OCI-LY7 (cell line): ENCODE measurements around the gene LPP. TPM values are rescaled to one million over a fixed set of nuclear protein-coding genes. Genes with fewer than 3 reads are reported as not detected.
A peak's percentile ranks its signal among the peaks of the same experiment; 100 is the strongest.

Experiments
- BruUV-seq: library from RNA; stranded (reverse); fragments of 400-500 nt; replicated peaks from 2 replicates; lab custom pipeline; 2021; lab: Mats Ljungman, UMichigan
- CTCF ChIA-PET: fragments of 300-600 bp; sonication (Branson Sonifier 250); formaldehyde crosslinking; loops from one replicate; lab custom pipeline; 2022; ENCODE audit warnings: antibody characterized with exemption; ENCODE audit not compliant: unreplicated experiment; lab: Charles Lee
- POLR2A ChIA-PET: fragments of 300-600 bp; sonication (Branson Sonifier 250); formaldehyde crosslinking; loops from one replicate; lab custom pipeline; 2022; ENCODE audit warnings: antibody characterized with exemption; lab: Charles Lee
- DNase-seq: peaks from one replicate; pipeline ENCODE4 v3.0.0-alpha.2; 2015; ENCODE audit warnings: low spot score
- H2AFZ ChIP-seq: fragments of 200-600 bp; sonication (generic), shearing (Covaris generic); 2 replicates; pipeline ENCODE4 v1.6.1; 2014; ENCODE audit warnings: mild to moderate bottlenecking, antibody characterized with exemption, low read length, moderate library complexity
- H3K27ac ChIP-seq: fragments of 200-600 bp; sonication (generic); 2 replicates; pipeline ENCODE4 v1.5.1; 2014; ENCODE audit warnings: mixed run types, low read depth, mild to moderate bottlenecking, moderate library complexity, low read length, inconsistent platforms; ENCODE audit not compliant: poor library complexity, severe bottlenecking
- H3K36me3 ChIP-seq: fragments of 200-600 bp; sonication (generic); 2 replicates; pipeline ENCODE4 v1.6.1; 2014; ENCODE audit warnings: mild to moderate bottlenecking, antibody characterized with exemption, low read length, moderate library complexity, mixed read lengths; ENCODE audit not compliant: insufficient read depth
- H3K4me1 ChIP-seq: fragments of 200-600 bp; sonication (generic); 2 replicates; pipeline ENCODE4 v1.5.1; 2014; ENCODE audit warnings: mild to moderate bottlenecking, low read length; ENCODE audit not compliant: insufficient read depth, poor library complexity, severe bottlenecking
- H3K4me2 ChIP-seq: fragments of 200-600 bp; sonication (generic); 2 replicates; pipeline ENCODE4 v1.6.1; 2014; ENCODE audit warnings: mild to moderate bottlenecking, low read length
- H3K4me3 ChIP-seq: fragments of 200-600 bp; sonication (generic); 2 replicates; pipeline ENCODE4 v1.5.1; 2014; ENCODE audit warnings: mild to moderate bottlenecking, low read depth, low read length; ENCODE audit not compliant: poor library complexity, severe bottlenecking
- H3K79me2 ChIP-seq: fragments of 200-600 bp; sonication (generic); 2 replicates; pipeline ENCODE4 v1.6.1; 2016; ENCODE audit warnings: low read depth, mild to moderate bottlenecking, low read length, moderate library complexity, mixed read lengths; ENCODE audit not compliant: insufficient read depth
- H3K9me2 ChIP-seq: fragments of 200-600 bp; sonication (generic); 2 replicates; pipeline ENCODE4 v1.6.1; 2016; ENCODE audit warnings: mild to moderate bottlenecking, low read length, mixed read lengths; ENCODE audit not compliant: insufficient read depth
- H3K9me3 ChIP-seq: fragments of 200-600 bp; sonication (generic); 2 replicates; pipeline ENCODE4 v1.6.1; 2014; ENCODE audit warnings: mild to moderate bottlenecking, mixed run types, low read length, mixed read lengths
- H4K20me1 ChIP-seq: fragments of 200-600 bp; sonication (generic); 2 replicates; pipeline ENCODE4 v1.6.1; 2014; ENCODE audit warnings: mild to moderate bottlenecking, antibody characterized with exemption, low read length, moderate library complexity, mixed read lengths; ENCODE audit not compliant: insufficient read depth
- CTCF ChIP-seq: fragments of 200-600 bp; sonication (generic); conservative IDR thresholded peaks from 2 replicates; pipeline ENCODE4 v1.5.1; 2014; ENCODE audit warnings: mild to moderate bottlenecking, antibody characterized with exemption, low read length, moderate library complexity, mixed read lengths
- EZH2phosphoT487 ChIP-seq: fragments of 200-600 bp; sonication (generic); IDR thresholded peaks from 2 replicates; pipeline ENCODE4 v1.6.1; 2018; ENCODE audit warnings: low read depth, borderline replicate concordance, mild to moderate bottlenecking, mixed run types, antibody characterized with exemption, low read length, moderate library complexity, mixed read lengths
- intact Hi-C: fragments of 100-400 bp; cut with micrococcal nuclease; formaldehyde crosslinking; loops from one replicate; pipeline ENCODE4 v1.10.0; 2022; ENCODE audit not compliant: unreplicated experiment
- total RNA-seq, 2 experiments: library from RNA; depleted of rRNA in 1 of 2; stranded (reverse); fragments of >200 nt in 1 of 2; shearing (Covaris generic) in 1 of 2; gene quantifications; 2 replicates each; pipeline ENCODE4 v1.2.3, GENCODE V29; 2014 to 2022

LPP gene
- total RNA-seq, 2 experiments from 2014 or later = 10.9 to 119 TPM

- peak; percentile 14 for DNase-seq
- POLR2A ChIA-PET = interaction anchor here (0.6 to 1.8 kb wide), 7 partner anchors 10 to 1769 kb away, joined by 3 to 8 read pairs (median 3); no protein-coding TSS in a partner anchor
Measured at GRCh38 chr3:188584162-188584529, 430.2 kb downstream of the LPP start.

GRCh38 chr3:188584958-188585689 is 431.2 kb downstream of the LPP start:
- Histone ChIP-seq H3K4me3 (peak overlapping the region; percentile 9), H3K27ac (no peak overlapping the region), H3K9me2 (no peaks in the 10 kb centered on the region), H2AFZ (peak overlapping the region; percentile 25; the same call in 1 of the 2 replicates), H3K4me2 (peak overlapping the region; percentile 41), H4K20me1 (no peaks in the 10 kb centered on the region), H3K36me3 (no peaks in the 10 kb centered on the region), H3K79me2 (no peaks in the 10 kb centered on the region), H3K9me3 (no peaks in the 10 kb centered on the region), H3K4me1 (peaks cover 77% of the 10 kb centered on the region)
- POLR2A ChIA-PET = interaction anchor here (0.8 to 1.8 kb wide), 3 partner anchors 11 to 30 kb away, joined by 4 to 8 read pairs (median 5); no protein-coding TSS in a partner anchor
- no peak for TF ChIP-seq EZH2phosphoT487
- TF ChIP-seq CTCF = peak; percentile 79
- peak; percentile 50 for DNase-seq
- no TSS peak for BruUV-seq
- CTCF ChIA-PET = no interaction called here
- intact Hi-C loops = loop anchor here (5.0 kb wide), 5 partner anchors 138 to 843 kb away; no protein-coding TSS in a partner anchor

More at GRCh38 chr3:188584162-188584529, 430.2 kb downstream of the LPP start:
- Histone ChIP-seq H2AFZ (peak overlapping the region; percentile 25; the same call in 1 of the 2 replicates), H3K9me2 (no peaks in the 10 kb centered on the region), H3K9me3 (no peaks in the 10 kb centered on the region), H3K79me2 (no peaks in the 10 kb centered on the region), H3K36me3 (no peaks in the 10 kb centered on the region), H3K27ac (no peak overlapping the region), H3K4me2 (peak overlapping the region; percentile 41), H4K20me1 (no peaks in the 10 kb centered on the region), H3K4me3 (peak overlapping the region; percentile 9), H3K4me1 (peaks cover 81% of the 10 kb centered on the region)
- no peak for TF ChIP-seq CTCF
- TF ChIP-seq EZH2phosphoT487 = no peak
- CTCF ChIA-PET = no interaction called here
- no TSS peak for BruUV-seq
- intact Hi-C loops = loop anchor here (5.0 kb wide), 4 partner anchors 168 to 842 kb away; no protein-coding TSS in a partner anchor

GRCh38 chr3:188589071-188589470 is 435.1 kb downstream of the LPP start:
- peaks cover 38% of the 10 kb centered on the region for H3K4me1 ChIP-seq
- POLR2A ChIA-PET = interaction anchor here (0.5 to 1.2 kb wide), 3 partner anchors 24 to 92 kb away, joined by 3 read pairs; no protein-coding TSS in a partner anchor
- intact Hi-C loops = loop anchor here (5.0 kb wide), 1 partner anchor 142 kb away; no protein-coding TSS in a partner anchor
- no peaks in the 10 kb centered on the region for H3K79me2 ChIP-seq
- H3K27ac ChIP-seq = no peak overlapping the region
- no peak overlapping the region for H2AFZ ChIP-seq
- CTCF ChIA-PET = no interaction called here
- H3K9me2 ChIP-seq = no peaks in the 10 kb centered on the region
- H3K36me3 ChIP-seq = no peaks in the 10 kb centered on the region
- no peaks in the 10 kb centered on the region for H3K9me3 ChIP-seq
- no peaks in the 10 kb centered on the region for H4K20me1 ChIP-seq
- no TSS peak for BruUV-seq
- no peak overlapping the region for H3K4me2 ChIP-seq
- no peak overlapping the region for H3K4me3 ChIP-seq
- TF ChIP-seq EZH2phosphoT487 (no peak), CTCF (no peak)
- DNase-seq = no peak
